Effector memory CD8-positive, alpha-beta T cell (primary cell): ENCODE measurements around the gene ATXN10.
"Not testable (repeated sequence)": the region's sequence is repeated elsewhere in the genome, so short reads cannot be mapped to it uniquely, and the experiment has no call there.

Source experiments
- ATAC-seq: fragments of 150-1000 bp; cut with Tn5 transposase; replicated peaks from 2 replicates; pipeline ENCODE4 v1.10.0; 2021; ENCODE audit warnings: mild to moderate bottlenecking, moderate library complexity
- DNase-seq, 3 experiments: peaks; one replicate each; pipeline ENCODE4 v3.0.0; 2021
- H3K27ac Mint-ChIP-seq, 2 donors: one replicate each; pipeline ENCODE4 v1.8.0; 2022; ENCODE audit warnings: mild to moderate bottlenecking in 2 of 2, mixed read lengths in 2 of 2, moderate library complexity in 2 of 2
- H3K27me3 Mint-ChIP-seq, 2 donors: one replicate each; pipeline ENCODE4 v1.8.0; 2022; ENCODE audit warnings: mixed read lengths in 2 of 2
- H3K36me3 Mint-ChIP-seq: one replicate; pipeline ENCODE4 v1.8.0; 2022; ENCODE audit warnings: mild to moderate bottlenecking, moderate library complexity, mixed read lengths; ENCODE audit not compliant: insufficient read depth
- H3K4me1 Mint-ChIP-seq, 2 donors: one replicate each; pipeline ENCODE4 v1.8.0; 2022; ENCODE audit warnings: low read depth in 2 of 2, mixed read lengths in 2 of 2
- H3K4me3 Mint-ChIP-seq, 2 donors: one replicate each; pipeline ENCODE4 v1.8.0; 2022; ENCODE audit warnings: mild to moderate bottlenecking in 2 of 2, mixed read lengths in 2 of 2, moderate library complexity in 2 of 2
- H3K9me3 Mint-ChIP-seq, 2 donors: one replicate each; pipeline ENCODE4 v1.8.0; 2022; ENCODE audit warnings: mixed read lengths in 2 of 2

The ATXN10 gene

DNA sequence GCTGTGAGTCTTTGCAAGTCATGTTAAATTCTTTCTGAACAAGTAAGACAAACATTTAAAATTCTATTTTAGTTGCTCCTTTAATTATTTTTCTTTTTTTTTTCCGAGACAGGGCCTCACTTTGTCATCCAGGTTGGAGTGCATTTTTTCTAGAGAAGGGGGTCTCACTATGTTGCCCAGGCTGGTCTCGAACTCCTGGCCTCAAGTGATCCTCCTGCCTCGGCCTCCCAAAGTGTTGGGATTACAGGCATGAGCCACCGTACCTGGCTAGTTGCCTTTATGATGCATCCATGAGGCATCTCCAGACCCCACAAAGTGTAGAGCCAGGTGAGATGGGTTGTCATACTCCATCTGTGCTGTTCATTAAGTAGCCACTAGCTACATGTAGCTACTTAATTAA is 4.4 kb downstream of the ATXN10 start:
- Mint-ChIP-seq H3K27me3 (no peaks in the 10 kb centered on the region), H3K4me1 (peaks cover 35 to 42% of the 10 kb centered on the region in 2 donors)

DNA sequence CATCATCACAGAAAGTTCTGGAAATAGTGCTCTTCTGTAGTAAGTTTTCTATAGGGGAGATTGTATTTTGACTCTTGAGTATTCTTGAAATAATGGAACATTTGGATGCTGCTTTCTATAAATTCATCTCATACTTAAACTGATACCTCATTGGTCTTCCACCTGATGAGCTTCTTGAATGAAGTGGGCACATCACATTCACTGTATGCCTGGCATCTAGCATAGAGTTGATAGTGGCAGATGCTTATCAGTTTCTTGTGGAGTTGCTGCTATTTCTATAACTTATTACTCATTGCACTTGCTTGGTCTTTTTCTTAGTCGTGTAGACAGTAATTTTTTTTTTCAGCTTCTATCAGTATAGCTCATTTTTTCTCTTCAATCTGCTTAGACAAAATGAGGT is 5.4 kb downstream of the ATXN10 start:
- H3K36me3 Mint-ChIP-seq = peaks cover 3% of the 10 kb centered on the region
- ATAC-seq (no peak), DNase-seq (no peak)
- H3K27me3 Mint-ChIP-seq = no peaks in the 10 kb centered on the region
- H3K27ac Mint-ChIP-seq = peak overlapping the region in 1 of 2 donors; percentile 16
- H3K4me3 Mint-ChIP-seq = no peak overlapping the region
- no peaks in the 10 kb centered on the region for H3K9me3 Mint-ChIP-seq
- peaks cover 34 to 38% of the 10 kb centered on the region in 2 donors for H3K4me1 Mint-ChIP-seq

More for the DNA sequence above, 4.4 kb downstream of the ATXN10 start:
- DNase-seq = no peak
- ATAC-seq = no peak
- Mint-ChIP-seq H3K9me3 (no peaks in the 10 kb centered on the region), H3K4me3 (no peak overlapping the region), H3K36me3 (peaks cover 7% of the 10 kb centered on the region), H3K27ac (no peak overlapping the region)

DNA sequence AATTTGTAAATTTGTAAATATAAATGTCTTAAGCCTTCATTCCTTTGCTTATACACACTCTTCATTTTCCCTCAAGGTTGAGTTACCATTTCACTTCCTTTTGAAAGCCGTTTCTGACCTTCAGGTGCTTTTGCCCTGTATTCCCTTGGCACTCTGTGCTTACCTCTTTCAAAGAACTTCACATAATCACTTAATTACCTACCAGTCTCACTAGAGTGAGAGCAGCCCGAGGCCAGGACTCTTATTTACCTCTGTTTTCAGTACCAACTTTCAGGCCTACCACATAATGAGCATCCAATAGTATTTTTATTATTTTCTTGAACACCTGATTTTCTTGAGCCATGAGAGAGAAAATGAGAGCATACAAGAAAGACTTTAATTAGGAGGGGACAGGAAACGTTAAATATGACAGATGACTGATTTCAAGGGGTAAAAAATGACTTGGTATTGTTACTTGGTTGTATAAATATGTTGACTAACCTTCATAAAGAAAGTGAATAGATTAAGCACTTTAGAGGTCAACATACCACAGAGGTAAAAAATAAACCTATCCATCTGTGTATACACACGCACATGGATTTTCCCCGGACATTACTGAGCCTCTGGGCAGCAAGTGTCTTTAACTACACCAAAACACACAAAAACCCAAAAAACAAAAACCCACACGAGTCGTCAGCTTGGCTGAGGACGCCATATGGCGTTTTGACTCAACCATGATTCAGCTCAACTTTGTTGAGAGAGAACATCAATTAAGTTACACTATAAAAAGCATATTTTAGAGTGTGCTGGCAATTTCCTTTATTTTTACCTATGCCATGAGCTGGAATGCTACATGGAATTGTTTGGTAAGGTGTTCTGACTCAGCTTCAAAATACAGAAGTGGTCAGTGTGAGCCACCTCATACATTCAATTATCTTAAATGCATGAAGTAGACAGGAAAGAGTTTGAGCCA is 7.6 kb downstream of the ATXN10 start:
- ATAC-seq (no peak), DNase-seq (no peak)
- H3K4me1 Mint-ChIP-seq = peaks cover 14 to 19% of the 10 kb centered on the region in 2 donors
- no peak overlapping the region for H3K4me3 Mint-ChIP-seq
- no peaks in the 10 kb centered on the region for H3K36me3 Mint-ChIP-seq
- H3K27ac Mint-ChIP-seq = no peak overlapping the region
- H3K27me3 Mint-ChIP-seq = no peaks in the 10 kb centered on the region
- H3K9me3 Mint-ChIP-seq = no peaks in the 10 kb centered on the region

DNA sequence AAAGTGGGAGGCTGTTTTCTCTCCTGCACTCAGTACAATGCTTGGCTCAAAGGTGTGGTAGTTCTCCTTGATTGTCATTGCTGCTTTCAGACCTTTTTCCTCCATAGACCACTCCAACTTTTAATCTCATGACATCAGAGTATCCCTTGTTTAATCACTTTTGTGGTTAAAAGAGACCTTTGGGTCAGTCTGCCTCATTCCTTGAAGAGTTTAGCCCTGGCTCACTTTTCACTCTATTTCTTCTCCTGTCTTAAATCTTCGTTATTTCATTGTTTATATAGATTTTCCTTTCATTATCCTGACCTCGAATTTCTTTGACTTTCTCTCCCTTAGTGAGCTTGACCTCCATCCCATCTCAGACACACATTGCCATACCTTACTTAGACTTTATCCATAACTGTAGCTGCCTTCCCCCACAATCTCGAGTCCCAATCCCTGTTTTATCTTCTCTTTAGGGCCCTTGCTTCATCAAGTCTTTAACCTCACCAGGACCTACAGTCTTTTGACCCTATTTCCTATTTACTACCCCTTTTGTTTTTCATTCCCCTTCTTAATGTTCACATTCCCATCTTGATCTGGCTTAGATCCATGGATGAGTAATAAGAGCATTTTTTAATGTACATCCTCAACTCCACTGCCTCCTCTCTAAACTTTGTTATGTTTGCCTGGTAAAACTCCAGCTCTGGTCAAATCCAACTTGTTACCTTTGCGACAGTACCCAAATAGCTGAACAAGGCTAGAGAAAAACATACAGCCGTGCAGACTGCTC is 9.5 kb downstream of the ATXN10 start:
- DNase-seq (no peak), ATAC-seq (no peak)
- Mint-ChIP-seq H3K9me3 (no peaks in the 10 kb centered on the region), H3K36me3 (no peaks in the 10 kb centered on the region), H3K4me1 (peaks cover 7 to 12% of the 10 kb centered on the region in 2 donors), H3K4me3 (no peak overlapping the region), H3K27me3 (no peaks in the 10 kb centered on the region), H3K27ac (no peak overlapping the region)

DNA sequence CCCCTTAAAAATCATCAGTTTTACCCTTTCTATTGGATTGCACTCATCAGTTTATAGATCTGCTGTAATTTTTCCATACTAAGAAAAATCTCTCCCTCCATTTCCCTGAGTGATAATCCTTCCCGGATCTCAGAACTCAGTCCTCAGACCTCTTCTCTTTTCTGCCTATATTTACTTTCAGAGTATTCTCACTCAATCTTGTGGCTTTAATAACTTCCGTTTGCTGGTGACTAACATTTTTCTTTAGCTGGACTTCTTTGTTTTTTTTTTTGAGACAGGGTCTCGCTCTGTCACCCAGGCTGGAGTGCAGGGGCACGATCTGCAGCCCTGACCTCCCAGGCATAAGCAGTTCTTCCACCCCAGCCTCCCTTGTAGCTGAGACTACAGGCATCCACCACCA is 10.4 kb downstream of the ATXN10 start:
- DNase-seq (no peak), ATAC-seq (no peak)
- Mint-ChIP-seq H3K4me3 (no peak overlapping the region), H3K27me3 (no peaks in the 10 kb centered on the region), H3K27ac (no peak overlapping the region), H3K9me3 (no peaks in the 10 kb centered on the region), H3K36me3 (no peaks in the 10 kb centered on the region), H3K4me1 (peaks cover 9 to 21% of the 10 kb centered on the region in 2 donors)

DNA sequence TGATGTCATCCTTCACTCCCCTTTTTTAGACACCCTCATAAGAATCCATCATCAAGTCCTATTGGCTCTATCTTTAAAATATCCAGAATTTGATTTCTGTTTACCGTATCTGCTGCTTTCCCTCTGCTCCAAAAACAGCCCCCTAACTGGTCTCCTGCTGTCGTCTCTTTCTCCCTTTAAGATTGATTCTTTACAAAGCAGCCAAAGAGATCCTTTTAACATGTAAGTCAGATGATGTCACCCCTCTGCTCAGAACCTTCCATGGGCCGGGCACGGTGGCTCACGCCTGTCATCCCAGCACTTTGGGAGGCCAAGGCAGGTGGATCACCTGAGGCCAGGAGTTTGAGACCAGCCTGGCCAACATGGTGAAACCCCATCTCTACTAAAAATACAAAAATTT is 11.1 kb downstream of the ATXN10 start:
- not testable (repeated sequence) for ATAC-seq, DNase-seq, H3K9me3 Mint-ChIP-seq, H3K36me3 Mint-ChIP-seq, H3K27ac Mint-ChIP-seq, H3K27me3 Mint-ChIP-seq, H3K4me3 Mint-ChIP-seq
- H3K4me1 Mint-ChIP-seq = peaks cover 7 to 21% of the 10 kb centered on the region in 2 donors

DNA sequence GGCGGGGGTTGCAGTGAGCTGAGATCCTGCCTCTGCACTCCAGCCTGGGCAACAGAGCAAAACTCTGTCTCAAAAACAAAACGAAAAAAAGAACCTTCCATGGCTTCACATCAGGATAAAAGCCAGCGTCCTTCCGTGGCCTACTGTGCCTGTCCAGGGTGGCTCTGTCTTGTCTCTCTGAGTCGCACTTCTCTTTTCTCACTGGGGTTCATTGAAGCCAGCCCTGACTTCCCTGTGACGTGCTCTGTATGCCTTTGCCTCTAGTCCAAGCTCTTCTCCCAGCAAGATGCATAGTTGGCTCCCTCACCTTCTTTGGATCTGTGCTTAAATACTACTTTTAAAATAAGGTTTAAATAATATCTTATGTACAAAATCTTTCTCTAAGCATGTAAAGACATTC is 11.6 kb downstream of the ATXN10 start:
- ATAC-seq (no peak), DNase-seq (no peak)
- no peaks in the 10 kb centered on the region for H3K36me3 Mint-ChIP-seq
- H3K27ac Mint-ChIP-seq = no peak overlapping the region
- H3K4me3 Mint-ChIP-seq = no peak overlapping the region
- H3K27me3 Mint-ChIP-seq = no peaks in the 10 kb centered on the region
- no peaks in the 10 kb centered on the region for H3K9me3 Mint-ChIP-seq
- peaks cover 7 to 23% of the 10 kb centered on the region in 2 donors for H3K4me1 Mint-ChIP-seq

DNA sequence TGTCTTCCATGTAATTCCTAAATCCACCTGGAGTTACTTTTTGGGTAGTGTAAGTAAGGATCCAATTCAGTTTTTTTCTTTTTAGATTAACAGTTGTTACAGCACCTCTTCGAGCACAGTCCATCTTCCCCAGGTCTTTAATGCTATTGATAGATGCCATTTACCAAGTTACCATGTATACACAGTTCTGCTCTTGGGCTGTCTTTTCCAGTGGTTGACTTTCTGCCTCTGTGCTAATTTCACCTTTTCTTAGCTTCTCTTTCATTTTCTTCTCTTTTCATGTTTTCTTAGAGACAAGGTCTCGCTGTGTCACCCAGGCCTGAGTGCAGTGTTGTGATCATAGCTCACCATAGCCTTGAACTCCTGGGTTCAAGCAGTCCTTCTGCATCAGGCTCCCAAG is 12.0 kb downstream of the ATXN10 start:
- H3K4me3 Mint-ChIP-seq = no peak overlapping the region
- H3K4me1 Mint-ChIP-seq = peaks cover 11 to 28% of the 10 kb centered on the region in 2 donors
- no peaks in the 10 kb centered on the region for H3K27me3 Mint-ChIP-seq
- DNase-seq (no peak), ATAC-seq (no peak)
- H3K27ac Mint-ChIP-seq = no peak overlapping the region
- H3K36me3 Mint-ChIP-seq = no peaks in the 10 kb centered on the region
- H3K9me3 Mint-ChIP-seq = no peaks in the 10 kb centered on the region

DNA sequence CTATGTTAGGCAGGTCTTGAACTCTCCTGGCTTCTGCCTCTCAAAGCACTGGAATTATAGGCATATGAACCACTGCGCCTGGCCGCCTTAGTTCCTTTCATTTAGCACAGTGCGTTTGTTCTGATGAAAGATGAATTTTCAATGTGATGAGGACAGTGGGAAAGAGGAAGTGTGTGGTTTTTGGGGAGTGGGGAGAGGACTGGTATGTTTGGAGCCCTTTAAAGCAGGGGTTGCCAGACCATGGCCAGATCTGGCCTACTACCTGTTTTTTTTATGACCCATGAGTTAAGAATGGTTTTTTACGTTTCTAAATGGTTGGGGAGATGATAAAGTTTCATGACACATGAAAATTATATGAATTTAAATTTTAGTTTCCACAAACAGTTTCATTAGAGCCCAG is 12.5 kb downstream of the ATXN10 start:
- Mint-ChIP-seq H3K4me3 (no peak overlapping the region), H3K27ac (no peak overlapping the region), H3K4me1 (peaks cover 12 to 30% of the 10 kb centered on the region in 2 donors), H3K27me3 (no peaks in the 10 kb centered on the region), H3K36me3 (no peaks in the 10 kb centered on the region), H3K9me3 (no peaks in the 10 kb centered on the region)
- ATAC-seq (no peak), DNase-seq (no peak)

DNA sequence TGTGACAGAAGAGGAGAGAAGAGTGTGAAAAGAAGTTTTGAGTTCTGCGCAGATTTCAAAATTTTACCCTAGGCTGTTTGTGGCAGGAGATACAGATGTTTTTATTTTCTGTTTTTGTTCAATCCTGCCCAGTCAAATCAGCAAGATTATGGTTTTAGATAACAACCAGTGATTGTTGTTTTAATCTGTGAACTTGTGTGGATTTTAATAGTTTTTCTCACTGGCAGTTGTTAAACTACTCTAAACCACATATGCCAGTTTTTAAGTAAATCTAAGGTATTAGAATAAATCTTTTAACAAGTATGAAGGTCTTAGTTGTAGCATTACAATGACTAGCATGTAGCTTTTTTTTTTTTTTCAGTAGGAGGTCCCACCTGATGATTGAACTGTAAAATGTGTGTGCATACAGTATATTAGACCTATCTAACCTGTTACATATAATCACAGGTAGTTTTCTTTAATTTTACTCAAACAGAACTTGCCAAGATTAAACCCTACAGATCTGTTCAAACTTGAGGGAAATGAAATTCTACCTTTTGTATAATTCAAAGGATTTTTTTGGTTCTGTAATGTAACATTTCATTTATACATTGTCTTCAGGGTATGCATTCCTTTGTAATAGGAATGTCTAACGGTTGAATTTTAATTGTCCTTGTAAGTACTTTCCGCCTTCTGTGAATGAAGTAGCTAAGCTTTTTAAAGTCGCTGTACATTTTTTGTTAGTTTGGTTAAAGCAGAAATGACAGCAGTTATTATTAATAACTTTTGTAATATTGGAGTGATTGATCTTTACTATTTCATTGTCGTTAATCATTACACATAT is 13.3 kb downstream of the ATXN10 start:
- Mint-ChIP-seq H3K4me3 (no peak overlapping the region), H3K9me3 (no peaks in the 10 kb centered on the region), H3K36me3 (peaks cover 3% of the 10 kb centered on the region), H3K27ac (no peak overlapping the region), H3K4me1 (peaks cover 14 to 35% of the 10 kb centered on the region in 2 donors), H3K27me3 (no peaks in the 10 kb centered on the region)
- DNase-seq (no peak), ATAC-seq (no peak)

DNA sequence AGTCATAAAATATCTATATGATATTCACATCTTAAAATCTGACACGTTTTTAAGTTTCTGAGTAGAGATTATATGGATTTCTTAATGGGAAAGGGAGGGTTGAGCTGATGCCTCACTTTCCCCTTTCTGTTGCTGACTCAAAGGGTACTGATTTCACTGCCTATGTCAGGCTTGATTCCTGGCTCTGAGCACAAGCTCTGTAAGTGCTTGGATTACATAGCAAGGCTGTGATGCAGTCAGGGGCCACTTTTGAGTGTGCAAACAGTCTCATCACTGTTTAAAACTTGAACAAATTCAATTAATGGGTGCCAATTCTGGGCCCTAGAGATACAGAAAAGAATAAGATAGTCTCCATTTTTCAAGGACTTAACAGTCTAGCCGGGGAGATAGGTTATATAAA is 14.4 kb downstream of the ATXN10 start:
- H3K4me3 Mint-ChIP-seq = no peak overlapping the region
- H3K4me1 Mint-ChIP-seq = peaks cover 15 to 43% of the 10 kb centered on the region in 2 donors
- no peak overlapping the region for H3K27ac Mint-ChIP-seq
- H3K36me3 Mint-ChIP-seq = peaks cover 8% of the 10 kb centered on the region
- DNase-seq (no peak), ATAC-seq (no peak)
- no peaks in the 10 kb centered on the region for H3K27me3 Mint-ChIP-seq
- no peaks in the 10 kb centered on the region for H3K9me3 Mint-ChIP-seq

DNA sequence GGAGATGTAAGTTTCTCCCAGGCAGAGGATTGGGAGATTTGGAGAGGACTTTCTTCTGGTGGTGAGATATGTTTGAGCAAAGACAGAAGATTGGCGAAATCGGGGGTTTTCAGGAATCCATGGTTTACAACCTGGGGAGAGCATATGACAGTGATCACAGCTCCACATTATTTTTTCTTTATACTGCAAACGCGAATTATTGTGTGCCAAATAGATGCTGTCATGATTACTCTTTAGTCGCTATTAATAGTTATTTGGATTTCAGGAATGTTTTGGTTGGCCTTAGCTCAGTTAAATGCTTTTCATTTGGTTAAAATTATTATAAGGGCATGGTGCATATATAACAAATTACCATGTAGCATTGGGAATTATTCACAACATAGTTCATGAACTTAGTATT is 15.2 kb downstream of the ATXN10 start:
- no peak overlapping the region for H3K4me3 Mint-ChIP-seq
- no peaks in the 10 kb centered on the region for H3K9me3 Mint-ChIP-seq
- ATAC-seq = no peak
- DNase-seq = no peak
- peaks cover 8% of the 10 kb centered on the region for H3K36me3 Mint-ChIP-seq
- peak overlapping the region; percentile 49 to 69 for H3K27ac Mint-ChIP-seq
- peaks cover 15 to 44% of the 10 kb centered on the region in 2 donors for H3K4me1 Mint-ChIP-seq
- no peaks in the 10 kb centered on the region for H3K27me3 Mint-ChIP-seq

DNA sequence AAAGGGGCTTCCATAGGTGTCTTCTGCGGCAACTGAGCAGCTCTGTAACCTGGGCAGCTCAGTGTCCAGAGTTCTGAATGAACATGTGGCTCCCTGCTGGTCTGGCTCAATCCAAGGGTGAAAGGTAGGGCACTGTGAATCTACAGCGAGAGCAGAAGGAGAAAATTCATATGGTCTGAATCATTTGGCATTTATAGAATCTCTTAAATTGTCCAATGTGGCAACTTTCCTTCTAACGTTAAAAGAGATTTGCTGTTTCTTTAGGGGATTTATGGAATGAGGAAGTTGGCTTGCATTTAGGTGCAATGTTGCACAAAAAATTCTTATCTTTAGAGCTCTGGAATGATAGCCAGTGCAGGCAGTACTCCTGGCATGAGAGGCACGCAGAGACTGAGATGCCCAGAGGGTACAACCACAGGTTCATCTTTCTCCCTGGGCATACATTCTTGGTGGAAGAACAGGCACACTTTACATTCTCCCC is 17.0 kb downstream of the ATXN10 start:
- Mint-ChIP-seq H3K27me3 (no peaks in the 10 kb centered on the region), H3K9me3 (no peaks in the 10 kb centered on the region), H3K36me3 (peaks cover 13% of the 10 kb centered on the region), H3K4me1 (peaks cover 15 to 44% of the 10 kb centered on the region in 2 donors), H3K27ac (peak overlapping the region in 1 of 2 donors; percentile 32), H3K4me3 (no peak overlapping the region)
- ATAC-seq = no peak
- no peak for DNase-seq
